Esophagus squamous epithelium (tissue), 4 donors: ENCODE data around the gene PSAPL1.

Source experiments
- POLR2A ChIP-seq, 4 donors: fragments of 450-650 bp; IDR thresholded peaks; one replicate each; pipeline ENCODE4 v1.6.1; 2017; ENCODE audit warnings: antibody characterized with exemption in 4 of 4, mild to moderate bottlenecking in 4 of 4, moderate library complexity in 3 of 4
- TF ChIP-seq, protein P1 (sequence below), 6 experiments: fragments of 450-650 bp in 4 of 6; fragments of 200-600 bp in 2 of 6; sonication (generic) in 2 of 6; IDR thresholded peaks; one replicate each; pipeline ENCODE4 v1.5.1; 2016 to 2019; ENCODE audit warnings: antibody characterized with exemption in 6 of 6, mild to moderate bottlenecking in 4 of 6, moderate library complexity in 4 of 6

DNA sequence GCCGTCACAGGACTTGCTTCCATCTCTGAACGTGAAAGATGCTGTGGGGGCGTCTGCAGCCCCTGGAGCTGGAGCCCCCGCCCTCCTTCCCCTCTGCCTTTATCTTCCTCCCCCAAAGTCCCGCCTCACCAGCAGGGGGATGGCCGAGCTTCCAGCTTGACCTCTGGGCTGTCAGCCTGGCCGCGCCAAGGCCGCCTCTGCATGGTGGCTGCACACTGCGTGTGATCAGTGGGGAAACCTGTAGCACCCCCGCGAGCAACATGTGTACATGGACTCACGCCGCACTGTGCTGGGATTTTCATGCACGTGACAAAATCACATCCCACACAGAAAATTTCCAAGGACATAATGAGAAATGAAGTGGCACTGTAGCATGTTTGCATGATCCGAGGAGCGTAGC lies 26.5 kb upstream of the PSAPL1 start:
- TF ChIP-seq, protein P1, sequence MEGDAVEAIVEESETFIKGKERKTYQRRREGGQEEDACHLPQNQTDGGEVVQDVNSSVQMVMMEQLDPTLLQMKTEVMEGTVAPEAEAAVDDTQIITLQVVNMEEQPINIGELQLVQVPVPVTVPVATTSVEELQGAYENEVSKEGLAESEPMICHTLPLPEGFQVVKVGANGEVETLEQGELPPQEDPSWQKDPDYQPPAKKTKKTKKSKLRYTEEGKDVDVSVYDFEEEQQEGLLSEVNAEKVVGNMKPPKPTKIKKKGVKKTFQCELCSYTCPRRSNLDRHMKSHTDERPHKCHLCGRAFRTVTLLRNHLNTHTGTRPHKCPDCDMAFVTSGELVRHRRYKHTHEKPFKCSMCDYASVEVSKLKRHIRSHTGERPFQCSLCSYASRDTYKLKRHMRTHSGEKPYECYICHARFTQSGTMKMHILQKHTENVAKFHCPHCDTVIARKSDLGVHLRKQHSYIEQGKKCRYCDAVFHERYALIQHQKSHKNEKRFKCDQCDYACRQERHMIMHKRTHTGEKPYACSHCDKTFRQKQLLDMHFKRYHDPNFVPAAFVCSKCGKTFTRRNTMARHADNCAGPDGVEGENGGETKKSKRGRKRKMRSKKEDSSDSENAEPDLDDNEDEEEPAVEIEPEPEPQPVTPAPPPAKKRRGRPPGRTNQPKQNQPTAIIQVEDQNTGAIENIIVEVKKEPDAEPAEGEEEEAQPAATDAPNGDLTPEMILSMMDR (IDR thresholded peaks at IDR 0.05) = no peak
- no peak for TF ChIP-seq POLR2A (IDR thresholded peaks at IDR 0.05)
